22Rv1 (cell line): ENCODE measurements around the gene CREB5.

ENCODE experiments used
- ZFX ChIP-seq: fragments of 450-650 bp; IDR thresholded peaks from 2 replicates; pipeline ENCODE4 v1.6.1; 2017; ENCODE audit warnings: antibody characterized with exemption, borderline replicate concordance
- TF ChIP-seq, protein P1 (sequence below): fragments of 450-650 bp; IDR thresholded peaks from 2 replicates; pipeline ENCODE4 v1.5.1; 2017; ENCODE audit warnings: mild to moderate bottlenecking

DNA sequence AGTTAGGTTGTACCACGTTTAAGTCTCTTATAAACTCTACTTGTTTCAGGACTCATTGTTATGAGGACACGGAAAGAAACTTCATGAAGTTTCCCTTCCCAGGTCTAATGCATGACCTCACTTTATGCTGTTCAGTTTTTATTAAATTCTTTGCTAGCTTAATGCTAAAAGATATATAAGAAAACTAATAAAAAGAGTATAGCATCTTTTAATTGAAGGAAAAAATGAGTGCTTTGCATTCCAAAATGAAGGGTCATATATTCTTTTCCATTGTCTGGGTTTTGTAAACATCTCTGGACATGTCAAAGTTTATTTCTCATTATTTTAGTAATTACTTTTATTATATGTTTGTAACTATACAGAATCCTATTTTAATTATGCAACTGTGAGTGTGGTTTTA is 255.8 kb downstream of the CREB5 start:
- TF ChIP-seq, protein P1, sequence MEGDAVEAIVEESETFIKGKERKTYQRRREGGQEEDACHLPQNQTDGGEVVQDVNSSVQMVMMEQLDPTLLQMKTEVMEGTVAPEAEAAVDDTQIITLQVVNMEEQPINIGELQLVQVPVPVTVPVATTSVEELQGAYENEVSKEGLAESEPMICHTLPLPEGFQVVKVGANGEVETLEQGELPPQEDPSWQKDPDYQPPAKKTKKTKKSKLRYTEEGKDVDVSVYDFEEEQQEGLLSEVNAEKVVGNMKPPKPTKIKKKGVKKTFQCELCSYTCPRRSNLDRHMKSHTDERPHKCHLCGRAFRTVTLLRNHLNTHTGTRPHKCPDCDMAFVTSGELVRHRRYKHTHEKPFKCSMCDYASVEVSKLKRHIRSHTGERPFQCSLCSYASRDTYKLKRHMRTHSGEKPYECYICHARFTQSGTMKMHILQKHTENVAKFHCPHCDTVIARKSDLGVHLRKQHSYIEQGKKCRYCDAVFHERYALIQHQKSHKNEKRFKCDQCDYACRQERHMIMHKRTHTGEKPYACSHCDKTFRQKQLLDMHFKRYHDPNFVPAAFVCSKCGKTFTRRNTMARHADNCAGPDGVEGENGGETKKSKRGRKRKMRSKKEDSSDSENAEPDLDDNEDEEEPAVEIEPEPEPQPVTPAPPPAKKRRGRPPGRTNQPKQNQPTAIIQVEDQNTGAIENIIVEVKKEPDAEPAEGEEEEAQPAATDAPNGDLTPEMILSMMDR: no peak
- no peak for TF ChIP-seq ZFX
